ENCODE measurements around the gene RAB7A. TPM values are rescaled to one million over a fixed set of nuclear protein-coding genes. Genes with fewer than 3 reads are reported as not detected.

RAB7A gene
- total and polyA plus RNA-seq, 2 of the 13 experiments (the other 11 are each of a cell fraction or from before 2014, with no cell fraction given): 26.5 to 182 TPM

GRCh38 chr3:128680603-128681368 lies 45.2 kb upstream of the RAB7A start (continued):
- TF ChIP-seq ZNF501 (CRISPR knock-in tag; IDR thresholded peaks at IDR 0.05): peak; percentile 100
- TF ChIP-seq EP300 (IDR thresholded peaks at IDR 0.05; ENCODE audit: low read depth in 2 of 2, low read length in 2 of 2): 0 out of 4 replicates have a peak, but pooled peaks of 1 of the 2 experiments have one; percentile 32
- TF ChIP-seq EP300 (CRISPR knock-in tag; IDR thresholded peaks at IDR 0.05; ENCODE audit: borderline replicate concordance): no peak
- TF ChIP-seq ZBTB49 (CRISPR knock-in tag; IDR thresholded peaks at IDR 0.05; ENCODE audit: borderline replicate concordance): no peak
- TF ChIP-seq SNAPC2 (CRISPR knock-in tag; IDR thresholded peaks at IDR 0.05): 0 out of 2 replicates have a peak, but pooled peaks have one; percentile 61
- peak; percentile 85 for TF ChIP-seq IRF2 (CRISPR knock-in tag; IDR thresholded peaks at IDR 0.05)
- no peak for TF ChIP-seq MBNL3 (CRISPR knock-in tag; conservative IDR thresholded peaks at IDR 0.05)
- TF ChIP-seq ZNF691 (CRISPR knock-in tag; IDR thresholded peaks at IDR 0.05; ENCODE audit: borderline replicate concordance, low read depth): peak; percentile 97
- peak; percentile 50 for TF ChIP-seq SRSF1 (optimal IDR thresholded peaks at IDR 0.05; ENCODE audit: low read depth, low read length)
- TF ChIP-seq, protein P1, sequence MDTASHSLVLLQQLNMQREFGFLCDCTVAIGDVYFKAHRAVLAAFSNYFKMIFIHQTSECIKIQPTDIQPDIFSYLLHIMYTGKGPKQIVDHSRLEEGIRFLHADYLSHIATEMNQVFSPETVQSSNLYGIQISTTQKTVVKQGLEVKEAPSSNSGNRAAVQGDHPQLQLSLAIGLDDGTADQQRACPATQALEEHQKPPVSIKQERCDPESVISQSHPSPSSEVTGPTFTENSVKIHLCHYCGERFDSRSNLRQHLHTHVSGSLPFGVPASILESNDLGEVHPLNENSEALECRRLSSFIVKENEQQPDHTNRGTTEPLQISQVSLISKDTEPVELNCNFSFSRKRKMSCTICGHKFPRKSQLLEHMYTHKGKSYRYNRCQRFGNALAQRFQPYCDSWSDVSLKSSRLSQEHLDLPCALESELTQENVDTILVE (CRISPR knock-in tag; IDR thresholded peaks at IDR 0.05): peak; percentile 66; the same call in 1 of the 2 replicates
- TF ChIP-seq GLI4 (CRISPR knock-in tag; IDR thresholded peaks at IDR 0.05; ENCODE audit: borderline replicate concordance): 0 out of 2 replicates have a peak, but pooled peaks have one; percentile 75
- TF ChIP-seq FUBP1 (CRISPR knock-in tag; IDR thresholded peaks at IDR 0.05; ENCODE audit: borderline replicate concordance): no peak
- TF ChIP-seq ZNF430 (CRISPR knock-in tag; IDR thresholded peaks at IDR 0.05): peak; percentile 94
- TF ChIP-seq, protein P2, sequence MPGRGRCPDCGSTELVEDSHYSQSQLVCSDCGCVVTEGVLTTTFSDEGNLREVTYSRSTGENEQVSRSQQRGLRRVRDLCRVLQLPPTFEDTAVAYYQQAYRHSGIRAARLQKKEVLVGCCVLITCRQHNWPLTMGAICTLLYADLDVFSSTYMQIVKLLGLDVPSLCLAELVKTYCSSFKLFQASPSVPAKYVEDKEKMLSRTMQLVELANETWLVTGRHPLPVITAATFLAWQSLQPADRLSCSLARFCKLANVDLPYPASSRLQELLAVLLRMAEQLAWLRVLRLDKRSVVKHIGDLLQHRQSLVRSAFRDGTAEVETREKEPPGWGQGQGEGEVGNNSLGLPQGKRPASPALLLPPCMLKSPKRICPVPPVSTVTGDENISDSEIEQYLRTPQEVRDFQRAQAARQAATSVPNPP (CRISPR knock-in tag; IDR thresholded peaks at IDR 0.05): peak; percentile 81; the same call in 1 of the 2 replicates
- TF ChIP-seq, protein P3, sequence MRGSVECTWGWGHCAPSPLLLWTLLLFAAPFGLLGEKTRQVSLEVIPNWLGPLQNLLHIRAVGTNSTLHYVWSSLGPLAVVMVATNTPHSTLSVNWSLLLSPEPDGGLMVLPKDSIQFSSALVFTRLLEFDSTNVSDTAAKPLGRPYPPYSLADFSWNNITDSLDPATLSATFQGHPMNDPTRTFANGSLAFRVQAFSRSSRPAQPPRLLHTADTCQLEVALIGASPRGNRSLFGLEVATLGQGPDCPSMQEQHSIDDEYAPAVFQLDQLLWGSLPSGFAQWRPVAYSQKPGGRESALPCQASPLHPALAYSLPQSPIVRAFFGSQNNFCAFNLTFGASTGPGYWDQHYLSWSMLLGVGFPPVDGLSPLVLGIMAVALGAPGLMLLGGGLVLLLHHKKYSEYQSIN (CRISPR knock-in tag; IDR thresholded peaks at IDR 0.05; ENCODE audit: borderline replicate concordance): no peak
- TF ChIP-seq PHB2 (IDR thresholded peaks at IDR 0.05; ENCODE audit: partially characterized antibody): no peak
- no peak for TF ChIP-seq ZNF660 (CRISPR knock-in tag; IDR thresholded peaks at IDR 0.05; ENCODE audit: borderline replicate concordance, low read depth)
- TF ChIP-seq, protein P4, sequence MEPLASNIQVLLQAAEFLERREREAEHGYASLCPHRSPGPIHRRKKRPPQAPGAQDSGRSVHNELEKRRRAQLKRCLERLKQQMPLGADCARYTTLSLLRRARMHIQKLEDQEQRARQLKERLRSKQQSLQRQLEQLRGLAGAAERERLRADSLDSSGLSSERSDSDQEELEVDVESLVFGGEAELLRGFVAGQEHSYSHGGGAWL (CRISPR knock-in tag; IDR thresholded peaks at IDR 0.05): no peak
- 0 out of 2 replicates have a peak, but pooled peaks have one; percentile 37 for TF ChIP-seq ZSCAN30 (CRISPR knock-in tag; IDR thresholded peaks at IDR 0.05)
